NB4 (cell line): ENCODE data around the gene PHYKPL.

Experiments used
- CTCF ChIP-seq: IDR thresholded peaks from one replicate; pipeline ENCODE4 v1.5.1; 2012; ENCODE audit warnings: low read depth, low read length
- MAX ChIP-seq: IDR thresholded peaks from 2 replicates; pipeline ENCODE4 v1.6.1; 2011; ENCODE audit warnings: low read depth, low read length
- MYC ChIP-seq: IDR thresholded peaks from 2 replicates; pipeline ENCODE4 v1.6.1; 2011; ENCODE audit warnings: low read depth, low read length
- POLR2A ChIP-seq: IDR thresholded peaks from 2 replicates; pipeline ENCODE4 v1.6.1; 2011; ENCODE audit warnings: mild to moderate bottlenecking; ENCODE audit not compliant: insufficient read length; ENCODE audit errors: extremely low read depth

GRCh38 chr5:178207183-178207916, 25.3 kb downstream of the PHYKPL start:
- TF ChIP-seq MAX (no peak), CTCF (no peak), MYC (no peak), POLR2A (no peak)
